Upper lobe of left lung (tissue), 6 donors: Measurements from ENCODE around the gene SC5D. TPM values are rescaled to one million over a fixed set of nuclear protein-coding genes. Genes with fewer than 3 reads are reported as not detected.

ENCODE experiments used
- ATAC-seq, 2 donors: fragments of 200-7000 bp; cut with Tn5 transposase; one replicate each; pipeline ENCODE4 v1.9.1; 2022; ENCODE audit warnings: mild to moderate bottlenecking in 2 of 2, moderate library complexity in 2 of 2; ENCODE audit not compliant: low FRiP score in 2 of 2
- DNase-seq, 2 donors: peaks; one replicate each; pipeline ENCODE4 v3.0.0-alpha.2; 2019 to 2020
- H3K27ac ChIP-seq, 4 donors: fragments of 200-600 bp; sonication (generic); one replicate each; pipeline ENCODE4 v1.5.1; 2016 to 2019
- H3K27me3 ChIP-seq, 4 donors: fragments of 200-600 bp; sonication (generic); one replicate each; pipeline ENCODE4 v1.5.1; 2017 to 2019
- H3K36me3 ChIP-seq, 4 donors: fragments of 200-600 bp; sonication (generic); one replicate each; pipeline ENCODE4 v1.5.1; 2016 to 2019
- H3K4me1 ChIP-seq, 4 donors: fragments of 200-600 bp; sonication (generic); one replicate each; pipeline ENCODE4 v1.5.1; 2018 to 2019
- H3K4me3 ChIP-seq, 4 donors: fragments of 200-600 bp; sonication (generic); one replicate each; pipeline ENCODE4 v1.5.1; 2017 to 2019; ENCODE audit warnings: mild to moderate bottlenecking in 2 of 4, moderate library complexity in 1 of 4
- H3K9me3 ChIP-seq, 4 donors: fragments of 200-600 bp; sonication (generic); one replicate each; pipeline ENCODE4 v1.5.1; 2018 to 2019
- CTCF ChIP-seq, 6 experiments: fragments of 450-650 bp in 4 of 6; fragments of 200-600 bp in 2 of 6; sonication (generic) in 2 of 6; IDR thresholded peaks; one replicate each; pipeline ENCODE4 v1.5.1; 2016 to 2019; ENCODE audit warnings: antibody characterized with exemption in 6 of 6
- EP300 ChIP-seq, 4 donors: sonication (generic); formaldehyde crosslinking; IDR thresholded peaks; one replicate each; pipeline ENCODE4 v1.5.1; 2017; ENCODE audit warnings: antibody characterized with exemption in 4 of 4, control low read depth in 2 of 4
- POLR2A ChIP-seq, 4 donors: fragments of 450-650 bp; IDR thresholded peaks; one replicate each; pipeline ENCODE4 v1.5.1; 2016 to 2017; ENCODE audit warnings: antibody characterized with exemption in 4 of 4, mild to moderate bottlenecking in 2 of 4
- POLR2AphosphoS5 ChIP-seq, 2 donors: sonication (generic); formaldehyde crosslinking; IDR thresholded peaks; one replicate each; pipeline ENCODE4 v1.5.1; 2017; ENCODE audit warnings: antibody characterized with exemption in 2 of 2
- WGBS, 2 donors: methylation state at CpG; one replicate each; pipeline ENCODE4 v1.1.5; 2017 to 2018; 5-methylcytosine and 5-hydroxymethylcytosine counted together
- total RNA-seq, 6 donors: library from RNA; depleted of rRNA in 4 of 6; stranded (reverse); fragments of >200 nt in 4 of 6; gene quantifications; one replicate each; pipeline versions ENCODE4 v1.1.0 to v1.2.1, GENCODE V29; 2016 to 2021
- donor health status: DM: no; HTN: no; CAD: no; lungs with moderate emphysema.
- donor health status: DM: no; HTN: yes; CAD: no; lungs with severe emphysema.

Gene SC5D
- 10 to 100 TPM in 5 of 6 donors, 1 to 10 TPM in 1; 9.4 to 79.9 (median 48.8) TPM for total RNA-seq

- no peaks in the 10 kb centered on the region for H3K36me3 ChIP-seq
- DNase-seq, result peak; percentile 98 to 99
- TF ChIP-seq POLR2A (IDR thresholded peaks at IDR 0.05) (peak in 3 of 4 donors; percentile 82 to 97 (median 96)), CTCF (IDR thresholded peaks at IDR 0.05) (no peak), POLR2AphosphoS5 (IDR thresholded peaks at IDR 0.05) (peak in 1 of 2 donors; percentile 99), EP300 (IDR thresholded peaks at IDR 0.05) (peak in 1 of 4 donors; percentile 67)
- H3K27me3 ChIP-seq, result no peaks in the 10 kb centered on the region
- H3K4me3 ChIP-seq, result peak within 1 kb of the TSS; percentile 58 to 87 (median 76)
- H3K27ac ChIP-seq, result peak within 1 kb of the TSS; percentile 82 to 96 (median 89)
- peaks cover 7 to 15% (median 12%) of the 10 kb centered on the region in 4 donors for H3K4me1 ChIP-seq
- WGBS, 2 donors, result 1% methylated on average over 39 to 61 of the region's 75 CpGs
- H3K9me3 ChIP-seq, result no peaks in the 10 kb centered on the region
- ATAC-seq, result peak; percentile 98 to 99
Observed at GRCh38 chr11:121292495-121293287, at the start of gene SC5D. TSS of gene SC5D (plus strand) at chr11:121292771. CDS start at chr11:121303376, 10,605 bp downstream.

- no peak for TF ChIP-seq EP300 (IDR thresholded peaks at IDR 0.05)
- TF ChIP-seq POLR2AphosphoS5 (IDR thresholded peaks at IDR 0.05), result no peak
- TF ChIP-seq CTCF (IDR thresholded peaks at IDR 0.05), result no peak
- TF ChIP-seq POLR2A (IDR thresholded peaks at IDR 0.05), result no peak
- no peak overlapping the region for H3K27ac ChIP-seq
- H3K27me3 ChIP-seq, result no peaks in the 10 kb centered on the region
- ATAC-seq, result no peak
- H3K9me3 ChIP-seq, result no peaks in the 10 kb centered on the region
- DNase-seq, result no peak
- H3K4me1 ChIP-seq, result peaks cover 0 to 4% (median 0%) of the 10 kb centered on the region in 4 donors
- WGBS, 2 donors, result 71 to 78% methylated on average over 10 of the region's 10 CpGs
- H3K36me3 ChIP-seq, result no peaks in the 10 kb centered on the region
- H3K4me3 ChIP-seq, result no peak overlapping the region
Observed at GRCh38 chr11:121244884-121245283, 47.7 kb upstream of the SC5D start.

GRCh38 chr11:121246021-121246768 is 46.4 kb upstream of the SC5D start:
- ATAC-seq, result peak in 1 of 2 donors; percentile 32
- 86 to 100% methylated on average over 2 to 14 of the region's 23 CpGs for WGBS, 2 donors
- peak in 1 of 2 donors; percentile 58 for DNase-seq

GRCh38 chr11:121246769-121247035 is 45.9 kb upstream of the SC5D start:
- Histone ChIP-seq H3K9me3 (no peaks in the 10 kb centered on the region), H3K27me3 (no peaks in the 10 kb centered on the region), H3K27ac (no peak overlapping the region), H3K4me1 (peaks cover 0 to 4% (median 0%) of the 10 kb centered on the region in 4 donors), H3K36me3 (no peaks in the 10 kb centered on the region), H3K4me3 (no peak overlapping the region)
- no peak for TF ChIP-seq CTCF (IDR thresholded peaks at IDR 0.05)
- TF ChIP-seq EP300 (IDR thresholded peaks at IDR 0.05), result no peak
- DNase-seq, result no peak
- 72 to 82% methylated on average over 3 of the region's 3 CpGs for WGBS, 2 donors
- ATAC-seq, result no peak

More at GRCh38 chr11:121246021-121246768, 46.4 kb upstream of the SC5D start:
- no peak overlapping the region for H3K4me3 ChIP-seq
- no peaks in the 10 kb centered on the region for H3K27me3 ChIP-seq
- H3K9me3 ChIP-seq, result no peaks in the 10 kb centered on the region
- TF ChIP-seq POLR2AphosphoS5 (IDR thresholded peaks at IDR 0.05) (no peak), CTCF (IDR thresholded peaks at IDR 0.05) (no peak), EP300 (IDR thresholded peaks at IDR 0.05) (no peak), POLR2A (IDR thresholded peaks at IDR 0.05) (no peak)
- no peaks in the 10 kb centered on the region for H3K36me3 ChIP-seq
- H3K27ac ChIP-seq, result no peak overlapping the region
- peaks cover 0 to 4% (median 0%) of the 10 kb centered on the region in 4 donors for H3K4me1 ChIP-seq
